Transverse colon (tissue), 3 donors: ENCODE measurements around the gene KAZN.

Experiments
- POLR2A ChIP-seq: fragments of 450-650 bp; IDR thresholded peaks from one replicate; pipeline ENCODE4 v1.6.1; 2016; ENCODE audit warnings: antibody characterized with exemption, mild to moderate bottlenecking, moderate library complexity
- TF ChIP-seq, protein P1 (sequence below), 5 experiments: fragments of 200-600 bp in 3 of 5; fragments of 450-650 bp in 2 of 5; sonication (generic) in 3 of 5; IDR thresholded peaks; 1 replicate in 2 of 5; 2 replicates in 3 of 5; pipeline ENCODE4 v1.5.1; 2016 to 2017; ENCODE audit warnings: antibody characterized with exemption in 5 of 5, inconsistent platforms in 3 of 5, mild to moderate bottlenecking in 2 of 5, moderate library complexity in 1 of 5

DNA sequence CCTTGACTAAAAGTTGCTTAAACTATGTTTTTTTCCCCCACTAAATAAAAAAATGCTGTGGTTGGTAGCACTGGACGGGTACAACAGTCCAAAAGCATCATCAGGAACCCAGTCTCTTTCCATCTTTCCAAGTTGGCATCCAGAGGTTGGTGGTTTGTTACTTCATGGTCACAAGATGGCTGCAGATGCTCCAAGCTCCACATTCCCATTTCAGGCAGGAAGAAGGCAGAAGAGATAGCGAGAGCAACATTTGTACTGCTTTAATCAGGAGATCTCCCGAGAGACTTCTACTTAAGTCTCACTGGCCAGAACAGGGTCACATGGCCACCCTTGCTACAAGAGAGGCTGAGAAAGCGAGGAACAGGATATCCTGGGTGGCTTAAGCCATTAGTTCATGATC, 230.2 kb downstream of the KAZN start:
- TF ChIP-seq POLR2A: no peak
- TF ChIP-seq, protein P1, sequence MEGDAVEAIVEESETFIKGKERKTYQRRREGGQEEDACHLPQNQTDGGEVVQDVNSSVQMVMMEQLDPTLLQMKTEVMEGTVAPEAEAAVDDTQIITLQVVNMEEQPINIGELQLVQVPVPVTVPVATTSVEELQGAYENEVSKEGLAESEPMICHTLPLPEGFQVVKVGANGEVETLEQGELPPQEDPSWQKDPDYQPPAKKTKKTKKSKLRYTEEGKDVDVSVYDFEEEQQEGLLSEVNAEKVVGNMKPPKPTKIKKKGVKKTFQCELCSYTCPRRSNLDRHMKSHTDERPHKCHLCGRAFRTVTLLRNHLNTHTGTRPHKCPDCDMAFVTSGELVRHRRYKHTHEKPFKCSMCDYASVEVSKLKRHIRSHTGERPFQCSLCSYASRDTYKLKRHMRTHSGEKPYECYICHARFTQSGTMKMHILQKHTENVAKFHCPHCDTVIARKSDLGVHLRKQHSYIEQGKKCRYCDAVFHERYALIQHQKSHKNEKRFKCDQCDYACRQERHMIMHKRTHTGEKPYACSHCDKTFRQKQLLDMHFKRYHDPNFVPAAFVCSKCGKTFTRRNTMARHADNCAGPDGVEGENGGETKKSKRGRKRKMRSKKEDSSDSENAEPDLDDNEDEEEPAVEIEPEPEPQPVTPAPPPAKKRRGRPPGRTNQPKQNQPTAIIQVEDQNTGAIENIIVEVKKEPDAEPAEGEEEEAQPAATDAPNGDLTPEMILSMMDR (IDR thresholded peaks at IDR 0.05): no peak
